Measurements from ENCODE around the gene TMEM163. TPM values are rescaled to one million over a fixed set of nuclear protein-coding genes. Genes with fewer than 3 reads are reported as not detected.

TMEM163 gene
- total RNA-seq, 1 donor from 2014 or later, result not detected

- Mint-ChIP-seq H3K36me3 (ENCODE audit: unreplicated experiment) (no peaks in the 10 kb centered on the region), H3K27me3 (ENCODE audit: unreplicated experiment) (no peaks in the 10 kb centered on the region), H3K4me3 (ENCODE audit: unreplicated experiment) (no peak overlapping the region), H3K4me1 (ENCODE audit: unreplicated experiment) (no peaks in the 10 kb centered on the region), H3K27ac (ENCODE audit: unreplicated experiment) (no peak overlapping the region), H3K9me3 (ENCODE audit: unreplicated experiment) (no peaks in the 10 kb centered on the region)
- TF ChIP-seq CTCF (IDR thresholded peaks at IDR 0.05), result no peak
- DNase-seq (ENCODE audit: extremely low spot score, unreplicated experiment), result no peak
Measured at GRCh38 chr2:134536296-134536695, 182.5 kb downstream of the TMEM163 start.

- Mint-ChIP-seq H3K9me3 (ENCODE audit: unreplicated experiment) (no peaks in the 10 kb centered on the region), H3K27ac (ENCODE audit: unreplicated experiment) (no peak overlapping the region), H3K27me3 (ENCODE audit: unreplicated experiment) (no peaks in the 10 kb centered on the region), H3K4me3 (ENCODE audit: unreplicated experiment) (no peak overlapping the region), H3K36me3 (ENCODE audit: unreplicated experiment) (no peaks in the 10 kb centered on the region), H3K4me1 (ENCODE audit: unreplicated experiment) (peaks cover 5% of the 10 kb centered on the region)
- no peak for DNase-seq (ENCODE audit: extremely low spot score, unreplicated experiment)
- TF ChIP-seq CTCF (IDR thresholded peaks at IDR 0.05), result no peak
Measured at GRCh38 chr2:134532537-134532936, 186.3 kb downstream of the TMEM163 start.

DNA sequence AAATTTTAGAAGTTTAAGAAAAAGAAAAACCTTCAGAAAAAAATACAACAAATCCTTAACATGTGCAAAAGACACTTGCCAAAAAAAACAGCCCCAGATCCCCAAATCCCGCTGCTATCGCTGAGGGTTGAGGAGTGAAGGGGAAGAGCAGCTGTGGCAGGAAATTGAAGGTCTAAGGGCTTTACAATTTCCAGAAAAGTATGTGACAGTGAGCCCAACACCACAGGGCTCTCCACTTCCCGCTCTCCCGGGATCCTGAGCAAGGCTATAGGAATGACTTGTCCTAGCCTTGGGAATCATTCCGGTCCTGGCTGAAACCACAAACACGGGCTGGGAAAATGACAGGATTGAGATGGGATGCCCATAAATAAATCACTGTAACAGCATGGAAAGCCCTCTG lies 191.4 kb downstream of the TMEM163 start:
- DNase-seq (ENCODE audit: extremely low spot score, unreplicated experiment), result no peak
- Mint-ChIP-seq H3K27ac (ENCODE audit: unreplicated experiment) (no peak overlapping the region), H3K4me1 (ENCODE audit: unreplicated experiment) (peaks cover 6% of the 10 kb centered on the region), H3K4me3 (ENCODE audit: unreplicated experiment) (no peak overlapping the region), H3K36me3 (ENCODE audit: unreplicated experiment) (no peaks in the 10 kb centered on the region), H3K9me3 (ENCODE audit: unreplicated experiment) (no peaks in the 10 kb centered on the region), H3K27me3 (ENCODE audit: unreplicated experiment) (peaks cover 3% of the 10 kb centered on the region)
- no peak for TF ChIP-seq CTCF (IDR thresholded peaks at IDR 0.05)

DNA sequence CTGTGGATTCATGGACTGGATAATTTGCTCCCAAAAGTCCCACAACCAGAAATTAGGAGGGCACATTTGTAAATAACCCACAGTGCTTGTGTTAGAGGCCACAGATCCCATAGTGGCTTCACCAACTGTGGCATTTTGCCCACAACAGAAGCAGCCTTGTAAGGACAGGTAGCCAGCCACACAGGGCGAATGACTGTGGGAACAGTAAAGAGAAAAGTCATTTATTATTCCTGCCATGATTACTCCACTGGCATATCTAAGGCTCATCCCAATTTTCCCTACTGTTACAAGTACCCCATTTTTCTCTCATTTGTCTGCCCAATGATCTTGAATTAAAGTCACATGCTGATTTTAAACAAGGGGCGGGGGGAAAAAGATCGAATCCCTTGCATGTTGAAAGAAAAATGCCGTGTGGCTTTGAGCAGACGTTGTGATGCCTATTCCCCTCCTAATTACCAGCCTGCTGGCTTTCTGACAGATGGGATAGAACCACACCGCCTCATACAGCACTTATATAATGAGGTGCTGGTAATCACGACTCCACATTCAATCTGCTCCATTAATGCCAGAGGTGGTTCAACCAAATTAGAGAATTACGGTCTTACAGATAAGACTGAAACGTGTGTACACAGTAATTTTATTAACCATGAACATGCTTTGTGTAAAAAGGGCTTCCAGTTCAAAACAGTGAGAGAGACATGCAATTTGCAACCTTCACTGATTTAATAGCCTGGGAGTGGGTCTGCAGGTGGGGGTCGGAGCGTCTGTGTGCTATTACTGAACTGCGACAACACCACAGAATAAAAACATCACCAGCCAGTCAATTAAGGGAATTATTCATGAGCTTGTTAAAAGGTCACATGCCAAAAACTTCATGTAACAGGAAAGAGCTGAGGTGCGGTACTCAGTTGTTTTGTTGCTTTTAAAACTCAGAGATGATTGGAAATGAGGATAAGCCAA lies 196.0 kb downstream of the TMEM163 start:
- no peak overlapping the region for H3K4me3 Mint-ChIP-seq (ENCODE audit: unreplicated experiment)
- H3K36me3 Mint-ChIP-seq (ENCODE audit: unreplicated experiment), result no peaks in the 10 kb centered on the region
- no peak for TF ChIP-seq CTCF (IDR thresholded peaks at IDR 0.05)
- no peaks in the 10 kb centered on the region for H3K9me3 Mint-ChIP-seq (ENCODE audit: unreplicated experiment)
- H3K4me1 Mint-ChIP-seq (ENCODE audit: unreplicated experiment), result peaks cover 4% of the 10 kb centered on the region
- peaks cover 3% of the 10 kb centered on the region for H3K27me3 Mint-ChIP-seq (ENCODE audit: unreplicated experiment)
- H3K27ac Mint-ChIP-seq (ENCODE audit: unreplicated experiment), result no peak overlapping the region
- no peak for DNase-seq (ENCODE audit: extremely low spot score, unreplicated experiment)

- Mint-ChIP-seq H3K36me3 (ENCODE audit: unreplicated experiment) (no peaks in the 10 kb centered on the region), H3K27me3 (ENCODE audit: unreplicated experiment) (peaks cover 3% of the 10 kb centered on the region), H3K9me3 (ENCODE audit: unreplicated experiment) (no peaks in the 10 kb centered on the region), H3K27ac (ENCODE audit: unreplicated experiment) (no peak overlapping the region), H3K4me3 (ENCODE audit: unreplicated experiment) (no peak overlapping the region), H3K4me1 (ENCODE audit: unreplicated experiment) (no peaks in the 10 kb centered on the region)
- DNase-seq (ENCODE audit: extremely low spot score, unreplicated experiment), result no peak
- no peak for TF ChIP-seq CTCF (IDR thresholded peaks at IDR 0.05)
Measured at GRCh38 chr2:134518101-134518500, 200.7 kb downstream of the TMEM163 start.
